IPS DF 6.9 (cell line): ENCODE results near the gene MIDN.

Experiments used
- DNase-seq: peaks from one replicate; pipeline ENCODE4 v3.0.0-alpha.2; 2013; ENCODE audit warnings: low read depth, low spot score
- H3K27ac ChIP-seq: one replicate; pipeline ENCODE4 v1.5.1; 2013; ENCODE audit warnings: low read length, control low read depth
- H3K27me3 ChIP-seq: 2 replicates; pipeline ENCODE4 v1.6.1; 2013; ENCODE audit warnings: mild to moderate bottlenecking, low read length; ENCODE audit not compliant: control insufficient read depth, insufficient read depth
- H3K36me3 ChIP-seq: 2 replicates; pipeline ENCODE4 v1.6.1; 2013; ENCODE audit warnings: low read length; ENCODE audit not compliant: control insufficient read depth, insufficient read depth
- H3K4me1 ChIP-seq: 2 replicates; pipeline ENCODE4 v1.6.1; 2013; ENCODE audit warnings: low read length; ENCODE audit not compliant: control insufficient read depth, insufficient read depth
- H3K4me3 ChIP-seq: 2 replicates; pipeline ENCODE4 v1.5.1; 2013; ENCODE audit warnings: mild to moderate bottlenecking, low read length
- H3K9me3 ChIP-seq: 2 replicates; pipeline ENCODE4 v1.6.1; 2013; ENCODE audit warnings: low read length, inconsistent platforms; ENCODE audit not compliant: control insufficient read depth, insufficient read depth
- WGBS: extraction: QIAGEN DNeasy Blood & Tissue Kit; methylation state at CpG from one replicate; pipeline ENCODE4 v1.1.7; 2013; ENCODE audit warnings: mixed read lengths, missing lambda C conversion rate; ENCODE audit not compliant: insufficient read length, insufficient coverage; 5-methylcytosine and 5-hydroxymethylcytosine counted together

The MIDN gene

GRCh38 chr19:1291761-1292418 lies 43.5 kb downstream of the MIDN start:
- Histone ChIP-seq H3K27ac (no peak overlapping the region), H3K36me3 (no peaks in the 10 kb centered on the region; the same call in 1 of the 2 replicates)

GRCh38 chr19:1292419-1293151 lies 44.2 kb downstream of the MIDN start:
- no peak for DNase-seq
- Histone ChIP-seq H3K9me3 (no peaks in the 10 kb centered on the region), H3K27ac (no peak overlapping the region), H3K4me1 (no peaks in the 10 kb centered on the region), H3K36me3 (no peaks in the 10 kb centered on the region; the same call in 1 of the 2 replicates), H3K27me3 (no peaks in the 10 kb centered on the region), H3K4me3 (no peak overlapping the region)
- WGBS: no CpG with 5 or more reads among the region's 17 CpGs

More at GRCh38 chr19:1291761-1292418, 43.5 kb downstream of the MIDN start:
- Histone ChIP-seq H3K9me3 (no peaks in the 10 kb centered on the region), H3K4me3 (no peak overlapping the region), H3K27me3 (no peaks in the 10 kb centered on the region), H3K4me1 (no peaks in the 10 kb centered on the region; the same call in 1 of the 2 replicates)
- no peak for DNase-seq
- WGBS: no CpG with 5 or more reads among the region's 25 CpGs

DNA sequence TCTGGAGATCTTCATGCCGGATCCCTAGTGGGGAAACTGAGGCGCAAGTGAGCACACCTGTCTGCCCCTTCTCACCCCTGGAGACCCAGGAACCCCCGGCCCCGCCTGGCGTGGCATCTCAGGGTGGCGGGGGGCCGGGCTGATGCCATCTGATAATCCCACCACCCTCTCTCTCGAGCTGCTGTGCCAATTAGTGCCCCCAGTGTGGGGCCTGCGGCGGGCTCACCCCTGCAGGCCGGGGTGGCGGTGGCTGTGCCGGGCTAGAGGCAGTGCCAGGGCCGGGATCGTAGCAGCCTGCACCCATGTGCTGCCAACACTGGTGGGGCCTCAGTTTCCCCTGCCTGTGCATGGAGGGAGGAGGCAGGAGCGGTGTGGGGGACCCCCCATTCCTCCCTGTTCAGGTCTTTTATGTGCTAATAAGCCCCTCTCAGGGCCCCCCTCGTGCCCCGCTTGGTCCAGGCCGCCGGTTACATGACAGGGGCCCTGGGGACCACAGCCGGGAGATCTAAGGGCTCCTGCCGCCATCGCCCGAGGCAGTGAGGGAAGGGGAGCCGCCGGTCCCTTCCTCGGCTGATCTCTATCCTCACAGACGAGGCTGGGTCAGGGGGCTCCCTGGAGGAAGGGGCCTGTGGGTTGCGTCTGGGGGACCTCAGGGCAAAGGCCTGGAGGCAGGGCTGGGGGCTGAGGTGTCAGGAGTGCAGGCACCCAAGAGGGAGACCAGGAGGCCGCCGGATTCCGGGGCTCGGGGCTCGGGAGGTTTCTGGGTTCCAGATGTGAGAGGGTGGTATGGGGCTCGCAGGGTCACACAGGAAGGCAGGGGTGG lies 45.6 kb downstream of the MIDN start:
- no peaks in the 10 kb centered on the region for H3K27me3 ChIP-seq
- H3K4me3 ChIP-seq: no peak overlapping the region
- H3K9me3 ChIP-seq: no peaks in the 10 kb centered on the region
- no peak for DNase-seq
- no CpG with 5 or more reads among the region's 35 CpGs for WGBS
- no peak overlapping the region for H3K27ac ChIP-seq
- H3K36me3 ChIP-seq: no peaks in the 10 kb centered on the region
- H3K4me1 ChIP-seq: no peaks in the 10 kb centered on the region

- no peaks in the 10 kb centered on the region for H3K36me3 ChIP-seq
- no peaks in the 10 kb centered on the region for H3K9me3 ChIP-seq
- H3K4me1 ChIP-seq: no peaks in the 10 kb centered on the region
- no peak overlapping the region for H3K27ac ChIP-seq
- no CpG with 5 or more reads among the region's 14 CpGs for WGBS
- H3K4me3 ChIP-seq: no peak overlapping the region
- no peaks in the 10 kb centered on the region for H3K27me3 ChIP-seq
- no peak for DNase-seq
Measured at GRCh38 chr19:1294688-1295087, 46.3 kb downstream of the MIDN start.

- no CpG with 5 or more reads among the region's 82 CpGs for WGBS
Measured at GRCh38 chr19:1295169-1296012, 47.0 kb downstream of the MIDN start.

DNA sequence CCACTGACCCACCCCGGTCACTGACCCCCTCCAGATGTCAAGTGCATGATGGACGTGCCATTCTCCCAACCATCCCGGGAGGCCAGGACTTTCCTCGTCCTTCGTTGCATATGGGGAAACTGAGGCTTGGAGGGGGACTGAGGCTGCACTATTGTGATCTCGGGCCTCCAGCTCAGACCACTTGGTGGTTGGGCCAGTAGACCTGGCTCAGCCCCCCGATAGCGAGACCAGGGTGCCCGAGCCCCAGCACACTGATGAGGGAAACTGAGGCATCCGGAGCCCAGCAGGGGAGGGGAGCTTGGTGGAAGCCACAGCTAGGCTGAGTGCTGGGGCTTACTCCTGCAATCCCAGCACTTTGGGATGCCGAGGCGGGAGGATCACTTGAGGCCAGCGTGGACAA lies 47.7 kb downstream of the MIDN start:
- Histone ChIP-seq H3K9me3 (no peaks in the 10 kb centered on the region), H3K4me3 (no peak overlapping the region), H3K4me1 (no peaks in the 10 kb centered on the region)

More at GRCh38 chr19:1295169-1296012, 47.0 kb downstream of the MIDN start:
- Histone ChIP-seq H3K36me3 (no peaks in the 10 kb centered on the region), H3K4me3 (peak overlapping the region; percentile 32; the same call in 1 of the 2 replicates), H3K4me1 (no peaks in the 10 kb centered on the region), H3K27me3 (no peaks in the 10 kb centered on the region), H3K9me3 (no peaks in the 10 kb centered on the region), H3K27ac (no peak overlapping the region)
- DNase-seq: no peak

GRCh38 chr19:1296575-1297271 lies 48.3 kb downstream of the MIDN start:
- no peak for DNase-seq
- no peak overlapping the region for H3K4me3 ChIP-seq
- no peak overlapping the region for H3K27ac ChIP-seq
- no peaks in the 10 kb centered on the region for H3K27me3 ChIP-seq
- no peaks in the 10 kb centered on the region for H3K4me1 ChIP-seq
- whole genome bisulfite sequencing: no CpG with 5 or more reads among the region's 24 CpGs
- H3K9me3 ChIP-seq: no peaks in the 10 kb centered on the region
- no peaks in the 10 kb centered on the region for H3K36me3 ChIP-seq

More for the DNA sequence above, 47.7 kb downstream of the MIDN start:
- no peak for DNase-seq
- Histone ChIP-seq H3K27ac (no peak overlapping the region), H3K27me3 (no peaks in the 10 kb centered on the region), H3K36me3 (no peaks in the 10 kb centered on the region)
- no CpG with 5 or more reads among the region's 13 CpGs for WGBS

- no peak overlapping the region for H3K27ac ChIP-seq
- H3K27me3 ChIP-seq: no peaks in the 10 kb centered on the region
- no peaks in the 10 kb centered on the region for H3K9me3 ChIP-seq
- no peaks in the 10 kb centered on the region for H3K4me1 ChIP-seq
- no peaks in the 10 kb centered on the region for H3K36me3 ChIP-seq
- WGBS: no CpG with 5 or more reads among the region's 8 CpGs
- no peak overlapping the region for H3K4me3 ChIP-seq
- DNase-seq: no peak
Measured at GRCh38 chr19:1298235-1298634, 49.9 kb downstream of the MIDN start.

DNA sequence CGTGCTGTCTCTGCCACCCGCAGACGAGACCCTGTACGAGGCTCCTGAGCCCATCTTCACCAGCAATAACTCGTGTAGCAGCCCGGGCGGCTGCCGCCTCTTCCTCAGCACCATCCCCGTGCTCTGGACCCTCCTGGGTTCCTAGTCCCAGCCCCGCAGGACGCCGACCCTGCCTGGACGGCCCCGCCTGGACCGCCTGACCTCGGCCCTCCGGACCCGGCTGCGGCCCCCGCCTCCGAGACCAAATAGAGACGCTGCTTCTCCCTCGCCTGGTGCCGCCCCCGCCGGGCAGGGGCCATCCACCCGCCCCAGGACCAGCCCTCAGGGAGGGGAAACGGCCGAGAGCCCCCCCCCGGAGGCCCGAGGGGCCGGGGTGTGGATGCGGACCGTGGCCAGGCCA lies 51.4 kb downstream of the MIDN start:
- H3K4me1 ChIP-seq: no peaks in the 10 kb centered on the region
- WGBS: no CpG with 5 or more reads among the region's 34 CpGs

More for the DNA sequence above, 51.4 kb downstream of the MIDN start:
- Histone ChIP-seq H3K36me3 (no peaks in the 10 kb centered on the region), H3K27me3 (no peaks in the 10 kb centered on the region), H3K9me3 (no peaks in the 10 kb centered on the region), H3K4me3 (no peak overlapping the region), H3K27ac (no peak overlapping the region)
- no peak for DNase-seq
